Measurements from ENCODE around the gene NCOA7. TPM values are rescaled to one million over a fixed set of nuclear protein-coding genes. Genes with fewer than 3 reads are reported as not detected.

The NCOA7 gene
- total RNA-seq, 4 donors from 2014 or later: 17.9 to 72.8 (median 40.6) TPM

- Histone ChIP-seq H3K27me3 (no peaks in the 10 kb centered on the region), H3K9me3 (no peaks in the 10 kb centered on the region), H3K36me3 (no peaks in the 10 kb centered on the region), H3K27ac (no peak overlapping the region), H3K4me1 (no peaks in the 10 kb centered on the region), H3K4me3 (no peak overlapping the region)
- no peak for TF ChIP-seq POLR2A (IDR thresholded peaks at IDR 0.05)
- intact Hi-C loops (cut with DNase I; ENCODE audit: low total_unique reads): no loop called here
- DNase-seq: no peak
These were observed 72.3 kb downstream of the NCOA7 start for GRCh38 chr6:125863023-125863422.

GRCh38 chr6:125865015-125865414, 74.3 kb downstream of the NCOA7 start:
- Histone ChIP-seq H3K4me3 (no peak overlapping the region), H3K27me3 (no peaks in the 10 kb centered on the region), H3K4me1 (no peaks in the 10 kb centered on the region), H3K36me3 (no peaks in the 10 kb centered on the region), H3K27ac (no peak overlapping the region), H3K9me3 (no peaks in the 10 kb centered on the region)
- TF ChIP-seq CTCF (IDR thresholded peaks at IDR 0.05) (no peak), POLR2A (IDR thresholded peaks at IDR 0.05) (no peak)
- intact Hi-C loops (cut with DNase I; ENCODE audit: low total_unique reads): no loop called here
- DNase-seq: no peak

GRCh38 chr6:125866433-125866832, 75.7 kb downstream of the NCOA7 start:
- DNase-seq: no peak
- Histone ChIP-seq H3K4me1 (no peaks in the 10 kb centered on the region), H3K27me3 (no peaks in the 10 kb centered on the region), H3K36me3 (no peaks in the 10 kb centered on the region), H3K4me3 (no peak overlapping the region), H3K27ac (no peak overlapping the region), H3K9me3 (no peaks in the 10 kb centered on the region)
- intact Hi-C loops (cut with DNase I; ENCODE audit: low total_unique reads): no loop called here
- TF ChIP-seq POLR2A (IDR thresholded peaks at IDR 0.05) (no peak), CTCF (IDR thresholded peaks at IDR 0.05) (no peak)

GRCh38 chr6:125867483-125867942, 76.8 kb downstream of the NCOA7 start:
- no peaks in the 10 kb centered on the region for H3K4me1 ChIP-seq
- intact Hi-C loops (cut with DNase I; ENCODE audit: low total_unique reads): no loop called here
- H3K27ac ChIP-seq: no peak overlapping the region
- no peaks in the 10 kb centered on the region for H3K27me3 ChIP-seq
- no peaks in the 10 kb centered on the region for H3K36me3 ChIP-seq
- no peaks in the 10 kb centered on the region for H3K9me3 ChIP-seq
- DNase-seq: no peak
- no peak for TF ChIP-seq POLR2A (IDR thresholded peaks at IDR 0.05)
- no peak for TF ChIP-seq CTCF (IDR thresholded peaks at IDR 0.05)
- H3K4me3 ChIP-seq: no peak overlapping the region

- Histone ChIP-seq H3K27ac (no peak overlapping the region), H3K4me3 (no peak overlapping the region), H3K36me3 (no peaks in the 10 kb centered on the region), H3K9me3 (no peaks in the 10 kb centered on the region), H3K27me3 (no peaks in the 10 kb centered on the region), H3K4me1 (no peaks in the 10 kb centered on the region)
- no peak for DNase-seq
- TF ChIP-seq CTCF (IDR thresholded peaks at IDR 0.05) (no peak), POLR2A (IDR thresholded peaks at IDR 0.05) (no peak)
- intact Hi-C loops (cut with DNase I; ENCODE audit: low total_unique reads): no loop called here
These were observed 77.5 kb downstream of the NCOA7 start for GRCh38 chr6:125868252-125868651.
